Lower lobe of right lung (tissue), 2 donors: ENCODE measurements around the gene MED23. TPM values are rescaled to one million over a fixed set of nuclear protein-coding genes. Genes with fewer than 3 reads are reported as not detected.

ENCODE experiments used
- ATAC-seq, 2 donors: fragments of 200-7000 bp; cut with Tn5 transposase; one replicate each; pipeline ENCODE4 v1.9.1; 2020 to 2022; ENCODE audit warnings: mild to moderate bottlenecking in 2 of 2, moderate library complexity in 2 of 2
- DNase-seq: peaks from one replicate; pipeline ENCODE4 v3.0.0-alpha.2; 2020
- H3K27ac ChIP-seq: fragments of 200-600 bp; one replicate; pipeline ENCODE4 v1.8.0; 2022
- H3K27me3 ChIP-seq: fragments of 200-600 bp; one replicate; pipeline ENCODE4 v1.8.0; 2022; ENCODE audit warnings: low read depth
- H3K36me3 ChIP-seq: fragments of 200-600 bp; one replicate; pipeline ENCODE4 v1.8.0; 2022; ENCODE audit warnings: mild to moderate bottlenecking
- H3K4me1 ChIP-seq: fragments of 200-600 bp; one replicate; pipeline ENCODE4 v1.8.0; 2022
- H3K4me3 ChIP-seq: fragments of 200-600 bp; one replicate; pipeline ENCODE4 v1.8.0; 2022; ENCODE audit warnings: mild to moderate bottlenecking
- H3K9me3 ChIP-seq: fragments of 200-600 bp; one replicate; pipeline ENCODE4 v1.8.0; 2022
- intact Hi-C: fragments of 100-400 bp; cut with DNase I; formaldehyde crosslinking; loops from one replicate; pipeline ENCODE4 v1.11.0; 2022
- total RNA-seq: library from RNA; stranded (reverse); fragmentation: NEBNext Ultra II Directional; extraction: Animal tissue kit (Norgen Biotek cat#: 25700); gene quantifications from one replicate; pipeline ENCODE4 v1.2.1, GENCODE V29; 2021
- TF ChIP-seq, protein P1 (sequence below): fragments of 200-600 bp; IDR thresholded peaks from one replicate; pipeline ENCODE4 v1.8.0; 2022; ENCODE audit warnings: antibody characterized with exemption, mild to moderate bottlenecking
- donor health status: DM: no; HTN: yes; CAD: no; lungs with severe emphysema.

The MED23 gene
- total RNA-seq, 1 donor from 2014 or later, result 28.9 TPM

DNA sequence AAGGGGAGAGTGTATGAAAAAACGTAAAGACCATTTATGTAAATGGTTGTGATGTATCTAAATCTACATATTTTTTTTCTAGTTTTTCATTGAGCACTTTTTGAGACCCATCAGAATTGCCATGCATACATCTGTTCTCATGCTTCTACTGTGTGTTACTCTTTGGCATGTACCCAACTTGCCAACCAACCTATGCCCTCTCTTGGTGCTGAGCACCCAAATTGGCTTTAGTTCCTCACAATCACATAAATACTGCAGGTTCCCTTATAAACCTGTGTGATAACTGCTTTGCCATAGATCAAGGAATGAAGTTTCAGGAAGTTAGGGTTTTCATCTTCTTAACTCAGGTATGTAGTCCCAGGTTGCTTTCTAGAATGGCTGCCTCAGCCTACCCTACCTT lies 16.9 kb upstream of the MED23 start:
- ATAC-seq (no peak), DNase-seq (no peak)
- H3K4me1 ChIP-seq, result no peaks in the 10 kb centered on the region
- no peaks in the 10 kb centered on the region for H3K36me3 ChIP-seq
- TF ChIP-seq, protein P1, sequence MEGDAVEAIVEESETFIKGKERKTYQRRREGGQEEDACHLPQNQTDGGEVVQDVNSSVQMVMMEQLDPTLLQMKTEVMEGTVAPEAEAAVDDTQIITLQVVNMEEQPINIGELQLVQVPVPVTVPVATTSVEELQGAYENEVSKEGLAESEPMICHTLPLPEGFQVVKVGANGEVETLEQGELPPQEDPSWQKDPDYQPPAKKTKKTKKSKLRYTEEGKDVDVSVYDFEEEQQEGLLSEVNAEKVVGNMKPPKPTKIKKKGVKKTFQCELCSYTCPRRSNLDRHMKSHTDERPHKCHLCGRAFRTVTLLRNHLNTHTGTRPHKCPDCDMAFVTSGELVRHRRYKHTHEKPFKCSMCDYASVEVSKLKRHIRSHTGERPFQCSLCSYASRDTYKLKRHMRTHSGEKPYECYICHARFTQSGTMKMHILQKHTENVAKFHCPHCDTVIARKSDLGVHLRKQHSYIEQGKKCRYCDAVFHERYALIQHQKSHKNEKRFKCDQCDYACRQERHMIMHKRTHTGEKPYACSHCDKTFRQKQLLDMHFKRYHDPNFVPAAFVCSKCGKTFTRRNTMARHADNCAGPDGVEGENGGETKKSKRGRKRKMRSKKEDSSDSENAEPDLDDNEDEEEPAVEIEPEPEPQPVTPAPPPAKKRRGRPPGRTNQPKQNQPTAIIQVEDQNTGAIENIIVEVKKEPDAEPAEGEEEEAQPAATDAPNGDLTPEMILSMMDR, result no peak
- intact Hi-C loops, result no loop called here
- no peak overlapping the region for H3K4me3 ChIP-seq
- no peaks in the 10 kb centered on the region for H3K27me3 ChIP-seq
- no peak overlapping the region for H3K27ac ChIP-seq
- no peaks in the 10 kb centered on the region for H3K9me3 ChIP-seq

DNA sequence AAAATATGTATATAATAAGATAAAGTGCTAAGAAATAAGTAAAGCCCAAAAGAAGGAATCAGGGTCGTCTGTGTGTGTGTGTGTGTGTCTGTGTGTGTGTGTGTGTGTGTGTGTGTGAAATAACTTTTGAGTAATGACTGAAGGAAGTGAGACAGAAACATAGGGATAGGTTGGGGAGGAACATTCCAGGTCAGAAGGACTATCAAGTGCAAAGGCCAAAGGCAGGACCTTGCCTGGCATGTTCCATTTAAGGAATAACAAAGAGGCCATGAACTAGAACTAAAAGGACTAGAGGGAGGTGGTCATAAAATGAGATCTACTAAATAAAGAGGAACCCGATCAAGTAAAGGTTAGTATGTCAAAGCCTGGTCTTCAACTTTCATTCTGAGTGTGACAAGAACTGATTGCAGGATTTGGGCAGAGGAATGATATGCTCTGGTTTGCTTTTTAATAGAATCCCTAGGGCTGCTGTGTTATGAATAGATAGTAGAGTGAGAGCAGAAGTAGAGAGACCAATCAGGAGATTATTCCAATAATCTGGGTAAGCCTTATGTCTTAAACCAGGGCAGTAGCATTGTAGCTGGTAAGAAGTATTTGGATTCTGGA lies 15.9 kb upstream of the MED23 start:
- ATAC-seq, result no peak
- Histone ChIP-seq H3K27ac (no peak overlapping the region), H3K4me1 (no peaks in the 10 kb centered on the region), H3K4me3 (no peak overlapping the region), H3K36me3 (no peaks in the 10 kb centered on the region), H3K9me3 (no peaks in the 10 kb centered on the region), H3K27me3 (no peaks in the 10 kb centered on the region)
- TF ChIP-seq, protein P1, result no peak
- DNase-seq, result no peak
- intact Hi-C loops, result no loop called here

DNA sequence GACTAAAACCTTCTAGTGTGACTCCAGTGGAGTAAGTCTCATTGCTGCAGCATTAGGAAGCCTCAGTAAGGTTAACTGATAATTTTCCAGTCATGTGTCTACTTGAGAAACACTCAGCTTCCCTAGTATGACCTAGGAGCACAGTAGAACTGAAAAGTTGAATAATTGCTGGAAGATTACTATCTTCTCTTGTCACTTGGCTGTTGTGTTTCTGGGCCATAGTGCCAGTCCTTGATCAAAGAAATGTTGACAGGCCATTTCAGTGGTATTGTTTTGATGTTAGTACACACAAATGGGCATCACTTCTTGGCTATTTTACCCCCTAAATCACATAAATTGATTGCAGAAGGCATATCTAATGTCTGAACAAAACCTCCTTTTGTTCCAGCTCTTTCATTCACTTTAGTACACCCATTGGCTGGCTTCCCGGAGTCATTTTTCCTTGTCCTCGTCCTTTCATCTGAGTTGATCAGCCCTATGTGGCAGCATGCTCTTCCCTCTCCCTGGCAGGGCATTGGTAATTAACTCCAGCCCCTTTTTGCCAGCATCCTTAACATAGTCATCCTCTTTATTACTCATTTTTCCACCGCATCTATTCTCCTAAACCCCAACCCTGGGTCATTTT lies 15.1 kb upstream of the MED23 start:
- Histone ChIP-seq H3K9me3 (no peaks in the 10 kb centered on the region), H3K27me3 (no peaks in the 10 kb centered on the region), H3K27ac (no peak overlapping the region), H3K36me3 (no peaks in the 10 kb centered on the region), H3K4me1 (no peaks in the 10 kb centered on the region), H3K4me3 (no peak overlapping the region)
- intact Hi-C loops, result no loop called here
- TF ChIP-seq, protein P1, result no peak
- DNase-seq, result no peak
- ATAC-seq, result no peak

DNA sequence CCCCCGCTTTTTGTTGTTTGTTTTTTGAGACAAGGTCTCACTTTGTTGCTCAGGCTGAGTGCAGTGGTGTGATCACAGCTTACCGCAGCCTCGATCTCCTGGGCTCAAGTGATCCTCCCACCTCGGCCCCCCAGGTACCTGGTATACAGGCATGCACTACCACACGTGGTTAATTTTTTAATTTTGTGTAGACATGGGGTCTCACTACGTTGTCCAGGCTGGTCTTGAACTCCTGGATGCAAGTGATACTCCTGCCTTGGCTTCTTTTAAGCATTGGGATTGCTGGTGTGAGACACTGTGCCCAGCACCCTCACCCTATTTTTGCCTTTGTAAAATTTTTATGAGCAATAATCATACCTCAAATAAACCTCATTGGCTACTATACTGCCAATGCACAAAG lies 14.5 kb upstream of the MED23 start:
- no peaks in the 10 kb centered on the region for H3K36me3 ChIP-seq
- no peak overlapping the region for H3K27ac ChIP-seq
- no peak overlapping the region for H3K4me3 ChIP-seq
- ATAC-seq (no peak), DNase-seq (no peak)
- TF ChIP-seq, protein P1, result no peak
- no peaks in the 10 kb centered on the region for H3K4me1 ChIP-seq
- intact Hi-C loops, result no loop called here
- H3K27me3 ChIP-seq, result no peaks in the 10 kb centered on the region
- no peaks in the 10 kb centered on the region for H3K9me3 ChIP-seq

DNA sequence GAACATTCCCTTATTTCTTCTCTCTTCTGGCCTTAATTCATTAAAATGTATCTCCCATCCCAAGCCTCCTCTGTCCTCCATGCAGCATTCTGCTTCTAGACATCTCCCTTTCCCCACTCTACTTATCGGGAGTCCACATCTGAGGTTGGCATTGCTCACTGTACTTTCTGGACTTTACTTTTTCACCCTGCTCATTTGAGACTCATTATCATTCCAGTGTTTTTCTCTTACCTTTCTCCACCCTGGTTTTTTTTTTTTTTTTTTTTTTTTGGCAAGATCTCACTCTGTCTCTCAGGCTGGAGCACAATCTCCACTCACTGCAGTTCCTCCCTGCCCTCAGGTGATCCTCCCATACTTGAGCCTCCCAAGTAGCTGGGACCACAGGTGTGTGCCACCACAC lies 13.5 kb upstream of the MED23 start:
- Histone ChIP-seq H3K27me3 (no peaks in the 10 kb centered on the region), H3K4me1 (no peaks in the 10 kb centered on the region), H3K27ac (no peak overlapping the region), H3K9me3 (no peaks in the 10 kb centered on the region), H3K36me3 (no peaks in the 10 kb centered on the region), H3K4me3 (no peak overlapping the region)
- DNase-seq (no peak), ATAC-seq (no peak)
- intact Hi-C loops, result no loop called here
- TF ChIP-seq, protein P1, result no peak
